ENCODE measurements around the gene SARNP.

Gene SARNP

DNA sequence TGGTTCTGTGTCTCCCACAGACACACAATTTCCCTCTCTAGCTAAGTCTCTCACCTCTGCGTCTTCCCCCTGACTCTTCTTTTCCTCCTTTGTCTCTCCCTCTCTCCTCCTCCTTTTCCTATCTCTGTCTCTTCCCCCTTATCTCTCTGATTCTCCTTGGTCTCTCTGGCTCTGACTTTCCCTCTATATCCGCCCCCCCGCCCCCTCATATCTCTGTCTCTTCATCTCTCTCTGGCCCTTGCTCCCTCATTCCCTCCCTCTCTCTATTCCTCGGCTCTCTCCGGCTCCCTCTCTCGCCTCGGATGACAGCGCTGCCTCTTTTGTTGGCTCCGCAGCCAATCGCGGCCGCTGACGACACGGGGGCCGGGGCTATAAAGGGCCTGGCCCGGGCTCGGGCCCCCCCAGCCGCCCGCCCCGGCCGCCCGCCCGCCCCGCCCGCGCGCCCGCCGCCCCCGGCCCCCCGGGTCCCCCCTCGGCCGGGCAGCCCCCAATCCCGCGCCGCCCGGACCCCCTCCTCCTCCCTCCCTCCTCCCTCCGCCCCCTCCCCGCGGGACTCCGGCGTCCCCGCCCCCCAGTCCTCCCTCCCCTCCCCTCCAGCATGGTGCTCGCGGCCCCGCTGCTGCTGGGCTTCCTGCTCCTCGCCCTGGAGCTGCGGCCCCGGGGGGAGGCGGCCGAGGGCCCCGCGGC is 74.7 kb downstream of the SARNP start, which contains the start of gene GDF11:
GDF11 (plus strand) TSS at position 404 of the 687 bp plus-strand sequence; CDS start at position 599, 195 bp downstream.
- peak; percentile 70 for DNase-seq (ENCODE audit: low read depth)

DNA sequence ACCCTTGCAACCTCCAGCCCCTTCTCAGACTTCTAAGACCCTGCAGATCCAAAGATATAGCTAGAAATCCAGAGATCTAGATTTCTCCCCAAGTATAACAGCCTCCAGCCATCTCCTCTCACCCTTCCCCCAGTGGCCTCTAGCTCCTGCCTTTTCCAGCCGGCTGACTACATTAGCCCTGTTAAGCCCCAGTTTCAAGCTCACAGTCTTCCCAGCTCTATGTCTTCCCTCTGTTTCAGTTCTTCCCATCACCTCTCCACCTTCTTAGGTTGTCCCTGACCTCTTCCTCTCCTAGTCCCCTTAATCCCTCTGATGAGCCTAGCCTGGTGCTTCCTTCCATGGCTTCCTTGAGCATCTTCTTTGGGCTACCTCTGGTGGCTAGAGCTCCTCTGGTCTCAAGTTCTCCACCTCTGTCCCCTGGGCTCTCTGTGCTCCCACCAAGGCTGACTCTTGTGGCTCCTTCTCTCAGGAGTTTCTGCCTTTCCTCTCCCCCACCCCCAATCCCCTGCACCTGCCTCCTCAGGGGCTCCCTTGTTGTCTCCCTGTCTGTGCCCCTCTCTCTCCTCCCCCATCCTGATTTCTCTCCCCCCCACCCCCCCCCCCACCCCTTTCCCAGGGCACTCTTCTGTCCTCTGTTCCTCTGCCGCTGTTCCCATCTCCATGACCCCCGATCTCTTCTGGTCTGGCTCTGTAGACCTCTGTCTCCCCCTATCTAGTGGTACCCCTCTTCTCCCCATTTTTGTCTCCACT is 75.4 kb downstream of the SARNP start:
- no peak for DNase-seq (ENCODE audit: low read depth)

DNA sequence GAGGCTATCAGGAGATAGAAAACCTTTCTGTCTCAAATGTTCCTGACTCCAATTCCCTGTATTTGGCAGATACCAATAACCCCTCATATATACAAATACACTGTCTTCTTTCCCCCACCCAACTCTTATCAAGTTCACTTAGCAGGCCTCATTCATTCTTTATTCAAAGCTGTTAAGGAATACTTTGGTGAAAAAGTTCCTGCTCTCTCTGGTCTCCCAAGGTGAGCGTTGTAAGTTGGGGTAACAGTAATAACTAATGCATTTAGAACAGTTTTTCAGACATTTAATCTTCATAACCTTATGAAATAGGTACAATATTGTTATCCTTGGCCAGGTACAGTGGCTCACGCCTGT is 78.5 kb downstream of the SARNP start:
- no peak for DNase-seq (ENCODE audit: low read depth)

DNA sequence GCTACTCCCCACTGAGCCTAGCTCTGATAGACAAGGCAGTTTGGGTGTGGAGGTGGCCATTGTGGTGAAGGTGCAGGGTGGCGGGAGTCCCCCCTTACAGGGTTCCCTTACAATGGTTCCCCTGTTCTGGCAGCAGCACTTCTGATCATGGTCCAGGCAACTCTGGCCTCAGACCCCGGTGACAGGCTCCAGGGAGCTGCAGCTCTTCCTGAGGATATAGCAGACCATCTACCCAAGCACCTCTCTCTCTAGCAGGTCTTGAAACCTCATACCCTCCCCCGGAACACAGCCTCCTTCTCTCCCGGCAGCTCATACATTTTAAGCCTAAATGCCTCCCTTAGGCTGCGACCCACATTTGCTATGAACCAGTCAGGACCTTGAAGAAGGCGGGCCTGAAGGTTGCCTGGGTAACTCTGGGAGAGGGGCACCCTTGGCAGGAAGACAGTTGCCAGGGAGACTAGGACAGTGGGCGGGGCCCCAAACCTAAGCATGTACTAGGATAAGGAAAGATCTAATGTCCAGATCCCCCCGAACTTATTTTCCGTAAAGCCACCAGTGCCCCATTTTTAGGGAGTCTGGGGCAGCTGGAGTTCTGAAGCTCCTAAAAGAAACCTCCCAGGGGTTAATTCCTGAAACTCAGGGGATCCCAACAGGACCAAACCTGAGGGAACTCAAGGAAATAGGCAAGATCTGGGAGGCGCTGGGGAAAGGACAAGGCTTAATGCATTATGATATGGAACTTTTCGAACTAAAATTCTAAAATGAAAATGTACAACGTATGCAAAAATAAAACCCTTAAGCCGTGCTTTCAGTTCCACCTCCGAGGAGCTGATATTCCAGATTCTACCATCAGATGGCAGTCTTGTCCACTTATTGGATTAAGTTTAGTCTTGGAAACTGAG is 79.2 kb downstream of the SARNP start:
- DNase-seq (ENCODE audit: low read depth) = peak; percentile 63

DNA sequence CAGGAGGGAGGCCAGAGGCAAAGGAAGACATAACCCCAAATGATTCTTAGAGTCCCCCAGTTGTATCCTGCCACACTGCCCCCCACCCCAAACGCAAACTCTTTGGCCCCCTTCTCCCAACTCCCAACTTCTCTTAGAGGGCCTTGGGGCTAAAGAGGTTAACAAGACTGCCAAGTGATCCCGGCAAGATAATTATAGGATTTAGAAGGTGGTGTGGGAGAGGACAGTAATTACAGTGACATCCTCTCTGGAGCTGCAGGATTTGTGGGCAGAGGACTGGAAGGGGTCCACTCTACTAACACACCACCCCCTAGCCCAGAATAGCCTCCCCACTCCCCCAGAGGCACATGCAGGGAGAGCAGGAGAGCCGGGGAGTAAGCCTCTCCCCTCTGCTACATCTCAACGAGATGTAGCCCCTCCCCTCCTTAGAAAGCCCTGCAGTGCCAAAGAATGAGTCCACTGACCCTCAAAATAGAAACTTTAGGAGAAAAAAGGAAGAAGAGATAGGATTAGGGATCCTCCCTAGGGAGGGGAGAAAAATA is 79.9 kb downstream of the SARNP start:
- DNase-seq (ENCODE audit: low read depth) = no peak

DNA sequence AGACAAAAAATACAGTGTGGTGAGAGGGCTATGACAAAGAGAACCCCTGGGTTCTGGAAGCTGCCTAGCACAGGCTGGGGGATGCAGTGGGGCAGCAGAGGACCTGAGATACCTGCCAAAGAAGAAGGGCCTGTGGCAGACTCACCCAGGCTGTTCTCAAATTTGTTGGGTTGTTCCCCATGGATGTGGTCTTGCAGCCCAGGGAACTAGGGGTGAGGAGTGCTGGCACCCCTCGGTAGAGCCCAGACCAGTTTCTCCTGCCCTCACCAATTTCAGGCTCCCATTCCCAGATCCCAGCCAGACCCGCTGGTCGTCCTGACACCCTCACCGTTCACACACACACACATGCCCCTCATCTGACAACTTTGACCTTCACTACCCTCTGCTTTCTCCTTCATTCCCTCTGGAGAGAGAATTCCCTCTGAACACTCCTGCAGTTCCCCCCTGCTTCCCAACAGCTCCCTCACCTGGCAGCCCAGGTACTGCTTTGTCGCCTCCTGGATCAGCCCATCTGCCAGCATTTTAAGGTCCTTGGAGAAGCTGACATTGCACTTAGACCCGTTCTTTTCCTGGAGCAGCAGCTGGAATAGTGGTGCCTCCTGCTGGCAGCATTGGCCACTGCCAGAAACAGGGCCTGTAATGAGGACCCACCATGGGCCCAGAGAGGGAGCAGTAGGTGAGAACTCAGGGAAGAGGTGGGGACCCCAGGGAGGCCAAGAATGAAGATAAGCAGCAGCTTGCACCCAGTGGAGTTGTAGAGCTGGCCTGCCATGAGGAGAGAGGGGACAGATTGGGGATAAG is 80.5 kb downstream of the SARNP start:
- peak; percentile 60 for DNase-seq (ENCODE audit: low read depth)

DNA sequence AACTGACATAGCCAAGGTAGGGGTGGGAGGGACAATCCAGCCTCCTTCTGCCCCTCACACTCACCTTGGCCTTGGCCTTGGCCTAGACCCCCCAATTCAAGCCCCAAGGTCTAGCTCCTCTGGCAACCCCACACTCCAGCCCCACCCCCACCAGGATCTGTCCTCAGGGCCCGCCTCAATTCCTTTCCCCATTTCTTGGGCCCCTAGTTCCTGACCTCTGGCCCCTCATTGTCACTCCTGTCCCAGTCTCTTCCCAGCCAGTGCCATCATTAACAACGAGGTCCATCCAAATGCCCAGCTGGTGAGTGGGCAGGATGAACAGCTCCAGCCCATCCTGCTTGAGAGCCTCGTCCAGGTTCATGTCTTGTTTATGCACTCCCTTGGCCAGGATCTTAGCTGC is 81.4 kb downstream of the SARNP start:
- DNase-seq (ENCODE audit: low read depth) = no peak

DNA sequence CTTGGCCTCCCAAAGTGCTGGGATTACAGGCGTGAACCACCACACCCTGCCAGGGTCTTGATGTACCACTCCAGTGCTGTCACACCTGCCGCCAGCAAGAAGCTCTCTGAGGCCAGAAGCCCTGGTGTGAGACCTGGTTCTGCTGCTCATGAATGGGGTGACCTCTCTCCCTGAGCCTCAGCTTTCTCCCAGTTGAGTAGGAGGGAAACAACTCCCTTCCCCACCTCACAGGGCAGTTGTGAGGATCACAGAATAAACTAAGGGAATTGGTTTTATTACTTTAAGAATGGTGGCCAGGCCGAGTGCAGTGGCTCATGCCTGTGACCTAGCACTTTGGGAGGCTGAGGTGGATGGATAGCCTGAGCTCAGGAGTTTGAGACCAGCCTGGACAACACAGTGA is 82.9 kb downstream of the SARNP start:
- no peak for DNase-seq (ENCODE audit: low read depth)

DNA sequence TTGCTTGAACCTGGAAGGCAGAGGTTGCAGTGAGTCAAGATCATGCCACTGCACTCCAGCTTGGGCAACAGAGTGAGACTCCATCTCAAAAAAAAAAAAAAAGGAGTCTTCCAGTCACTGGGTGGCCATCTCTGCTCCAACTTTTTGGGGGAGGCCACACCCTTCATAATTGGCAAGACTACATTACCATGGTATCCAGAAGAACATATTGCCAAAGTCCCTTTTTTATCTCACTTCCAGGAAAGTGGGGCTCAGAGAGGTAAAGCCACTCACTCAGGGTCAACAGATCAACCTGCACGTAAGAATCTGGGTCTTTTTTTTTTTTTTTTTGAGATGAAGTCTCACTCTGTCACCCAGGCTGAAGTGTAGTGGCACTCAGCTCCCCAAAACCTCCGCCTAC is 83.7 kb downstream of the SARNP start:
- DNase-seq (ENCODE audit: low read depth) = no peak

DNA sequence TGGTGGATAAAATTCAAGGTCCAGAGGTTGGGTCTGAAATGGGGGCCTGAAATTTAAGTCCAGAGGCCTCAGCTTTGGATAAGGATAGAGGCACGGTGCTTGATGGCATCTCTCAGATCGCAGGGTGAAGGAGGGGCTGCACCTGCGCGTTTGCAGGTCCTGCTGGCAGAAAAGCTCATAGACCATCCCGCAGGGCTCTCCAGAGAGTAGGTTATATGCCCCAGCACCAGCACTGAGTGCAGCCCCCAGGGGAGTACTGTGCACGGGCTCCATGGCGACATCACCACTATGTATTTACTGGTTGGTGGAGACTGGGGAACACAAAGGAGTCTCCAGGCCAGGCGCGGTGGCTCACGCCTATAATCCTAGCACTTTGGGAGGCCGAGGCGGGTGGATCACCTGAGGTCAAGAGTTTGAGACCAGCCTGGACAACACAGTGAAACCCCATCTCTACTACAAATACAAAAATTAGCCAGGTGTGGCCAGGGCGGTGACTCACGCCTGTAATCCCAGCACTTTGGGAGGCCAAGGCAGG is 84.4 kb downstream of the SARNP start:
- DNase-seq (ENCODE audit: low read depth) = no peak

DNA sequence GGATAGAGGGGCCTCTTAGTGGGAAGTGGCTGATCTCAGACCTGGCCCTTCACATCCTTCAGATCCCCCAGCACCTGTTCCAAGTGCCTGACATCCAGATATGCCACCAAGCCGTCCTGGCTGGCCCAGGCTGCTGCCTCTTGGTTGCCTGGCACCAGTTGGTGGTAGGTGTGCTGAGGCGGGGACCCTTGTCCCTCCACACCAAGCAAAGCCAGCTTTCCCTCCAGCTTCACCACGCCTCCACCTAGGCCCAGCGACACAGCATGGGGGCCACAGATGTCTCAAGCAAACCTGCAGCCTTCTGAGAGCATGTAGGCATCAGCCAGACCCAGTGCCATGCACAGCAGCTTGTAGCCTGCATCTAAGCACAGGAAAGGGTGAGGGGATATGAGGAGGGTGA is 85.2 kb downstream of the SARNP start:
- DNase-seq (ENCODE audit: low read depth) = no peak

DNA sequence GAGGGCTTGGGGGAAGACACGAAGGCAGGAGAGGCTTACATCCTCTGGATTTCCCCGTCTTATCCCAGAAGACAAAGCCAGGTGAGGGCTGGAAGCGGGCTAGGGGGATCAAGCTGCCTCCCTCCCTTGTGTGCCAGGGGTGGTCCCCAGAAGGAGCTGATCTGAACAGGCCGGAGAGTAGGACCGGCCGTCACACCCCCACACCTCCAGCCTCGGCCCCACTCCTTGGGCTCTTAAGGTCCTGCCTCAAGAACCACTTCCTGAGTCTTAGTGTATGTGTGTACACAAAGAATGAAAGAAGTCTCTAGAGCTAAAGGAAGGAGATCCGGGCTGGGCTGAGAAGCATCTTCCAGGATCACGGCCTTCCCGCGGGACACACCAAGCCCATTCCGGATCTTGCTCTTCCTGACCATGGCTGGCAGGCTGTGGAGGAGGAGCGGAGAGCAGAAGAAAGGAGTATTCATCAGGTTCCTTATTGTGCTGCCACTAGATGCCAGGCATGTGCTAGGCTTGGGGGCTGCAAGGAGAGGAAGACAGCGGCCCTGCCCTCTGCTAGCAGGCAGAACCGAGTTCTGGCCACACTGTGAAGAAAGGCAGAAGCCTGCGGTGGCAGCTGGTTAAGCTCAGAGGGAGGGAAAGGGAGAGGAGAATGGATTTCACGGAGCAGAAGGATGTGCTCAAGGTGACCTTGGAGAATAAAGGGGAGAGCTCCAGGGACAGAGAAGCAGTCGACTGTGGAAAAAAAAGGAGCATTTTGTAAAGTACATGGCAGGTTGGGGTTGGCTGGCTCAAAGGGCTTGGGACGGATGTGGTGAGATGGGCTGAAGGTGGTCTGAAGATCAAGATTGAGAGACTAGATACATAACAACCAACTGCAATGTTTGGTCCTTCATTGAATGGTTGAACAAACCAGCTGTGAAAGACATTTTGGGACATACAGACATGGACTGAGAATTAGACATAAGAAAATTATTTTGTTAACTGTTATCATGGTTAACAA is 87.4 kb downstream of the SARNP start:
- DNase-seq (ENCODE audit: low read depth) = no peak

DNA sequence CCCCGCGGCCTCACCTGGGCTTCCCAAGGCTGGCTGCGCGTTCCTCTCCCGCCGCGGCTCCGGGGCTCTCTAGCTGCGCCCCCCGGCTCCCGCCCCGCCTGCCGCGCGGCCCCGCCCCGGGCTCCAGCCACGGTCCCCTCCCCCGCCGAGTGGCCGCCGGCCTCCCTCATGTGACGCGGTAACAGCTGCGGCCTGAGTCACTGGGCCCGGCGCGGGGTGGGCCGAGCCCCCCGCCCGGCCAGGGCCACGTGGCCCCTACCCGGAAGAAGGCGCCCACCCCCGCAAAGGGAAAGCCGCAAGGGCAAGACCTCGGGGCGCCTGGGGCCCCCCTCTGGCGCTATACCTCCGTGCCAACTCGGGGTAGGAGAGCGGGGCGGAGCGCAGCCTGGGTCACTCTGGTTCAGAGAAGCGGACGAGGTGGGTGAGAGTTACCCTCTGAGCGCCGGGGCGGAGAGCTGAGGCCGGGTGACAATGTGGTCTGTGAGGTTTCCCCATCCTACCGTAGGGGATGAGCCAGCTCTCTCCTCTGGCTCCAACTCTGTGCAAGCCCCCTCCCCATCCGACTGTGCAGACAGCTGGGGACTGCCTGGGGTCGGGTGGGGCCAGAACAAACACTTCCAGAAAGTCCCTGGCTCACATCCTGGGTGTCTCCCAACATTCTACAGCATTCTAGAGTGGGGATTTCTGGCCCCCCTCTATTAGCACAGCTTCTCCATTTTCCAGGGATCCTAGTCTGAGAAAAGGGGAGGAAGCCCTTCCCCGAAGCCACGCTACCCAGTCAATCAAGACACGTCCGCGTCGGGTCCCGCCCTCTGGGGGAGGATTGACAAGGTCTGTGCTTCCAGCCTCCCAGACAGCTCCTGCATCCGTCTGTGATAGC is 88.3 kb downstream of the SARNP start, which contains the start of gene CD63:
CD63 (minus strand) TSS at position 71 of the 880 bp plus-strand sequence. CDS start 668 bp downstream, outside the sequence.
- peak; percentile 78 for DNase-seq (ENCODE audit: low read depth)

DNA sequence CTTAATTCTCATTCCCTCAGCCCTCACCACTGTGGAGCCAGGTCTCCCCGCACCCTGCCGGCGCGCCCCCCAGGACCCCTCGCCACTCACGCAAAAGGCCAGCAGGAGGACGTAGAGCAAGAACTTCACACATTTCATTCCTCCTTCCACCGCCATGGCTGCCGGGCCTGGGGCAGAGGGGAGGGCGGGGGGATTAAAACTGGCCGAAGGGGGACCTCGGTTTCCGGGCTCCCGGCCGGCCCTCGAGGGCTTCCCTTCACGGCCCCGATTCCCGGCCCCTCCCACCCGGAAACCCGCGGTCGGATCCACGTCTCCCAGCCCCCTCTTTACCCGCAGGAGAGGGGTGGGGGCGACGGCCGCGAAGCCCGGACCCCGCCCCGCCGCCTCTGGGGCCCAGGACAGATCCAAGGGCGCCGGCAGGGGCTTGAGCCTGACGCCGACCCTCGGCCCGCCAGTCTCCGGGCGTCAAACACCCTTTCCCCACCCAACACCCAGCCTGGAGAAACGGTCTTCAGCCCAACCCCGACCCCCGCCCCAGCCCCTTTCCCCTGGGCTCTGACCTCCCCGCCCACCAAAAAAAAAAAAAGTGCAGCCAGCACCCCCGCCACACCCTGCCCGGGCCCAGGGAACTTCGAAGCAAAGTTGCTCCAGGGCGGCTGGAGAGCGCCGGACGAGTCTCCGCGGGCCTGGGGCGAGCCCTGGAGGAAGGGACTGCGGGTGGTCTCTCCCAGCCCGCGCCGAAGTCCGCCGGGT is 89.2 kb downstream of the SARNP start:
- no peak for DNase-seq (ENCODE audit: low read depth)

DNA sequence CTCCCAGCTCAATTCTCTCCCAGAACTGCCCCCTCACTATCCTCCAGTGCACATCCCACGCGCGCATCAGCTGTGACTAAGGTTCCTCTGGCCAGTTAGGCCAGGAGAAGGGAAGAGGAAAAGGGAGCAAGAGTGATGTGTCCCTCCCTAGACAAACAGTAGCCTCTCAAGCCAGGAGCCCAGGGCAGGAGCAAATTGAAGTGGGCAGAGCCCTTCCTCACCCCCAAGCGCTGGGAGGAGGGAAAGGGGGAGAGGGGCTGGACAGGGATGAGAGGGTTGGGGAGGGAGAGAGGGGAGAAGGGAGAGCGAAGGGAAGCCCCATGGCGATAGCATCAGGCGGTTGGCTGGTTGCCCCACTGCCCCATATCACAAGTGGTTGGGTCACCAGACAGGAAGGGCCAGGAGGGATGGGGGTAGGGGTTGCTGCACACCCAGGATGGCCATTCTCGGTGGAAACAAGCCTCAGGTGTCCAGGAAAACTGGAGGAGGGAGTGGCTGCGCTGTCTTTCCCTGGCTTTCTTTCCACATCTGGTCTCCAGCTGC is 89.8 kb downstream of the SARNP start:
- no peak for DNase-seq (ENCODE audit: low read depth)

DNA sequence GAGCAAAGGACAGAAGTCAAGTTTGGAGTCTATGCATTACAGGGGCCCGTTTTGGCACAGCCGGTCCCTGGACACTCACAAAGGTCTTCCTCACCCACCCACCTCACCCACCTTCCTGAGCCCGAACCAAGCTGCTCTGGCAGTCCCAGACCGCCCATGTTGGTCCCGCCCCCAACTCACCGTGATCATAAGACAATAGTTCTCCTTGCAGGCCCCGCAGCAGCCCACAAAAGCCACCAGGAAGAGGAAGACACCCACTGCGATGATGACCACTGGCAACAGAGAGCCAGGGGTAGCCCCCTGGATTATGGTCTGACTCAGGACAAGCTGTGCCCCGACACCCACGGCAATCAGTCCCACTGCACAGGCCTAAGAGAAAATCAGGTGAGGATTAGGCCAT is 90.6 kb downstream of the SARNP start:
- no peak for DNase-seq (ENCODE audit: low read depth)

DNA sequence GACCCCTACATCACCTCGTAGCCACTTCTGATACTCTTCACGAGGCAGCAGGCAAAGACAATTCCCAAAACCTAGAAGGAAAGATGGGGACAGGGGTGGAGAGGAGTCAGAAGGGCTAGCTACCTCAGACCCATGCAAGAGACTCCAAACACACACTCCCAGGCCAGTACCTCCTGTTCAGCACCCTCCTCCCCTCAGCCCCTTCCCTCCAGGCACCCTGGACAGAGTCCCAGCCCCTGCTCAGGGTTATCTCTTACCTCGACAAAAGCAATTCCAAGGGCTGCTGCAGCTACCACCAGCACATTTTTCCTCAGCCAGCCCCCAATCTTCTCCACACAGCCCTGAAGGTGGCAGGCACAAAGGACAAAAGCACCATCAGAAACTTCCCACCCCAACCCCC is 92.0 kb downstream of the SARNP start:
- DNase-seq (ENCODE audit: low read depth) = no peak

DNA sequence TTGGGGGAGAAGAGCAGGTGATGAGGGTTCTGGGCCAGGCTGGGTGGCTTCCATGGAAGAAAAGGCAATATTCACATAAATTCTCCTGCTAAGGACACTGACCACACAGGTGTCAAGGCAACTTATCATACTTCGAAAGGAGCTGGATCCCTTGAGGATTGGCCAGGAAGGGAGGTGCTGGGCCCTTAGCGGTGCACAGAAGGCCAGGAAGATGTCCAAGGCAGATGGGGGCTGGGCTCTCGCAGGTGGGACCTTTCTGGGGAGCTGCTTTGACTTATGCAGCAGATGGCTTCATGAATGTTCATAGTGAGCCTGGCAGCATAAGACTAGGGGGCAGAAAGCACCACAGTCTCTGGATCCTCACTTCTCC is 92.6 kb downstream of the SARNP start:
- no peak for DNase-seq (ENCODE audit: low read depth)

Measured in activated T-cell treated with anti-CD3 and anti-CD28 coated beads for 48 hours (primary cell).